Measurements from ENCODE around the gene FBF1.

FBF1 gene

GRCh38 chr17:75981019-75981615 is 40.3 kb upstream of the FBF1 start:
- H3K4me3 ChIP-seq (ENCODE audit: low read depth, low read length): no peak overlapping the region
- H3K9ac ChIP-seq: no peak overlapping the region
- no peak overlapping the region for H3K4me2 ChIP-seq (ENCODE audit: low read length)
- peaks cover 6% of the 10 kb centered on the region for H3K4me1 ChIP-seq
- no peaks in the 10 kb centered on the region for H3K9me3 ChIP-seq (ENCODE audit: control insufficient read depth, low read length)
- TF ChIP-seq, protein P1, sequence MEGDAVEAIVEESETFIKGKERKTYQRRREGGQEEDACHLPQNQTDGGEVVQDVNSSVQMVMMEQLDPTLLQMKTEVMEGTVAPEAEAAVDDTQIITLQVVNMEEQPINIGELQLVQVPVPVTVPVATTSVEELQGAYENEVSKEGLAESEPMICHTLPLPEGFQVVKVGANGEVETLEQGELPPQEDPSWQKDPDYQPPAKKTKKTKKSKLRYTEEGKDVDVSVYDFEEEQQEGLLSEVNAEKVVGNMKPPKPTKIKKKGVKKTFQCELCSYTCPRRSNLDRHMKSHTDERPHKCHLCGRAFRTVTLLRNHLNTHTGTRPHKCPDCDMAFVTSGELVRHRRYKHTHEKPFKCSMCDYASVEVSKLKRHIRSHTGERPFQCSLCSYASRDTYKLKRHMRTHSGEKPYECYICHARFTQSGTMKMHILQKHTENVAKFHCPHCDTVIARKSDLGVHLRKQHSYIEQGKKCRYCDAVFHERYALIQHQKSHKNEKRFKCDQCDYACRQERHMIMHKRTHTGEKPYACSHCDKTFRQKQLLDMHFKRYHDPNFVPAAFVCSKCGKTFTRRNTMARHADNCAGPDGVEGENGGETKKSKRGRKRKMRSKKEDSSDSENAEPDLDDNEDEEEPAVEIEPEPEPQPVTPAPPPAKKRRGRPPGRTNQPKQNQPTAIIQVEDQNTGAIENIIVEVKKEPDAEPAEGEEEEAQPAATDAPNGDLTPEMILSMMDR (IDR thresholded peaks at IDR 0.05): no peak
- H2AFZ ChIP-seq: no peak overlapping the region
- H3K79me2 ChIP-seq: peaks cover 9% of the 10 kb centered on the region
- no peaks in the 10 kb centered on the region for H3K36me3 ChIP-seq (ENCODE audit: control insufficient read depth, insufficient read depth, low read length)
- no peaks in the 10 kb centered on the region for H3K27me3 ChIP-seq (ENCODE audit: control insufficient read depth, insufficient read depth, low read length)
- H3K27ac ChIP-seq: peak overlapping the region; percentile 95

GRCh38 chr17:75980188-75981018 is 39.6 kb upstream of the FBF1 start:
- Histone ChIP-seq H3K36me3 (ENCODE audit: control insufficient read depth, insufficient read depth, low read length) (no peaks in the 10 kb centered on the region), H3K9me3 (ENCODE audit: control insufficient read depth, low read length) (no peaks in the 10 kb centered on the region), H3K4me3 (ENCODE audit: low read depth, low read length) (peak overlapping the region; percentile 98), H2AFZ (peak overlapping the region; percentile 76), H3K27ac (peak overlapping the region; percentile 95), H3K27me3 (ENCODE audit: control insufficient read depth, insufficient read depth, low read length) (no peaks in the 10 kb centered on the region), H3K4me2 (ENCODE audit: low read length) (peak overlapping the region; percentile 62), H3K4me1 (peaks cover 6% of the 10 kb centered on the region), H3K9ac (peak overlapping the region; percentile 82), H3K79me2 (peaks cover 11% of the 10 kb centered on the region)
- TF ChIP-seq, protein P1 (IDR thresholded peaks at IDR 0.05): no peak

DNA sequence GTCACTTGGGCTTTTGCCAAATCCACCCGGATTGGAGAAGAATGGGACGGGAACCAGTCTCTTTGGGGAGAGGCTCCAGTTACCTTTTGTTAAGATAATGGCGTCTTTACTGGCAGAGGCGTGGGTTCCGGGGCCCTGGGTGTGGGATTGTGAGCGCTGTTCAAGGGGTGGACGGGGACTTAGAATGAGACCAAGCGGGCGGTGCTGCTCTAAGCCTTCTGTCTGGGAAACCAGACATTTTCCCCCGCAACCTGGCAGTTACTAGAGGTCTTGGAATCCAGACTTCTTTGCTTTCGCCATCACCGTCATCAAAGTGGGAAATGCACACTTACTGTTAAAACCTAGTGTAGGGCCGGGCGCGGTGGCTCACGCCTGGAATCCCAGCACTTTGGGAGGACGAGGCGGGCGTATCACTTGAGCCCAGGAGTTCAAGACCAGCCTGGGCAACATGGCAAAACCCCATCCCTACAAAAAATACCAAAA is 38.9 kb upstream of the FBF1 start:
- TF ChIP-seq, protein P1 (IDR thresholded peaks at IDR 0.05): no peak
- H2AFZ ChIP-seq: peak overlapping the region; percentile 76
- H3K27ac ChIP-seq: peak overlapping the region; percentile 95
- no peaks in the 10 kb centered on the region for H3K9me3 ChIP-seq (ENCODE audit: control insufficient read depth, low read length)
- H3K4me2 ChIP-seq (ENCODE audit: low read length): peak overlapping the region; percentile 62
- H3K79me2 ChIP-seq: peaks cover 12% of the 10 kb centered on the region
- no peaks in the 10 kb centered on the region for H3K27me3 ChIP-seq (ENCODE audit: control insufficient read depth, insufficient read depth, low read length)
- peak overlapping the region; percentile 98 for H3K4me3 ChIP-seq (ENCODE audit: low read depth, low read length)
- H3K4me1 ChIP-seq: peaks cover 6% of the 10 kb centered on the region
- H3K36me3 ChIP-seq (ENCODE audit: control insufficient read depth, insufficient read depth, low read length): no peaks in the 10 kb centered on the region
- peak overlapping the region; percentile 82 for H3K9ac ChIP-seq

DNA sequence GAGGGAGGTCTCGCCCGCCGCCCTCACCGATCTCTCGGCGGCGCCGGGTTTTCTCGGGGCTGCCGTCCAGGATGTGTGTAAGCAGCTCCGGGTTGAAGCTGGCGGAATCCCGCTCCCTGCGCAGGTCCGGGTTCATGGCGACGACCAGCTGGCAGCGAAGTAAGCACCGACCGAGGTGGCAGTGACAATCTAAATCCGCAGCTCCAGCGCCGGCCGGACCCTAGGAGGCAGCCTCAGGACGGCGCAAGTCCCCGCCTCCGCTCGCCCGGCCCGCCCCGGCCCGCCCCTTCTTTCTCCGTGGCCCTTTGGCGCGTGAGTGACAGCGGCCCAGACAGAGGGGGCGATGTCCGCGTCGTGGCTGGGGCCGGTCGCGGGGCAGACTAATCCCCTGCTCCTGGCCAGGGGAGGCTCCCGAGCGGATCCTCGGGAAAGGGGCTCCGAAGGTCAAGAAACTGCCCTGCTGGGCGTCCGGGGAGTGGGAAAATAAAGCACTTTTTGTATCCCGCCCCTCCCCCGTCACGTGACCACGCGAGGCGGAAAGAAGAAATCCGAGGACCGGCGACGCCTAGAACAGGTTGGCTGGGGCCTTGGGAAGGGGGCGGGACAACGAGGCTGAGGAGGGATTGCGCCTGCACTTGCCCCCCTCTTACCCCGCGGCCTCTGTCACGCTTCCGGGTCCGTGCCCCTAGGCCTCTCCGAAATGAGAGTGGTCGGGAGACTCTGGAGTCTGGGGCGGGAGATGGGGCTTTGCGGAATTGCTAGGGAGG is 38.3 kb upstream of the FBF1 start, which contains the start of the genes ACOX1 and TEN1:
ACOX1 (minus strand) TSS at position 229 of the 767 bp plus-strand sequence; CDS start at position 136, 93 bp downstream.
TEN1 (plus strand) TSS at position 303 of the 767 bp plus-strand sequence. CDS start 6,953 bp downstream, outside the sequence.
- Histone ChIP-seq H3K4me1 (peaks cover 6% of the 10 kb centered on the region), H3K27me3 (ENCODE audit: control insufficient read depth, insufficient read depth, low read length) (no peaks in the 10 kb centered on the region), H2AFZ (peak within 1 kb of the TSS; percentile 76), H3K9ac (peak within 1 kb of the TSS; percentile 82), H3K27ac (peak within 1 kb of the TSS; percentile 95), H3K36me3 (ENCODE audit: control insufficient read depth, insufficient read depth, low read length) (no peaks in the 10 kb centered on the region), H3K9me3 (ENCODE audit: control insufficient read depth, low read length) (no peaks in the 10 kb centered on the region), H3K4me2 (ENCODE audit: low read length) (peak within 1 kb of the TSS; percentile 62), H3K4me3 (ENCODE audit: low read depth, low read length) (peak within 1 kb of the TSS; percentile 98), H3K79me2 (peaks cover 12% of the 10 kb centered on the region)
- TF ChIP-seq, protein P1 (IDR thresholded peaks at IDR 0.05): peak; percentile 46
